ENCODE measurements around the gene AOPEP. TPM values are rescaled to one million over a fixed set of nuclear protein-coding genes. Genes with fewer than 3 reads are reported as not detected.

Gene AOPEP
- total RNA-seq, 2 donors from 2014 or later, result 81.5 to 224 TPM

- peaks cover 16% of the 10 kb centered on the region for H3K4me1 ChIP-seq
- H3K9me3 ChIP-seq, result no peaks in the 10 kb centered on the region
- intact Hi-C loops (cut with DNase I), result no loop called here
- WGBS, 2 donors, result 61 to 70% methylated on average over 3 of the region's 3 CpGs
- DNase-seq (peak in 3 of 4 donors; percentile 35 to 72 (median 44)), ATAC-seq (peak; percentile 87)
- H3K36me3 ChIP-seq (replicated peaks in 1 of 2; ENCODE audit: insufficient read depth in 1 of 2, low read depth in 2 of 2), result no peaks in the 10 kb centered on the region
- H3K4me3 ChIP-seq, result no peak overlapping the region
- TF ChIP-seq POLR2A (IDR thresholded peaks at IDR 0.05), result no peak
- TF ChIP-seq, protein P1, sequence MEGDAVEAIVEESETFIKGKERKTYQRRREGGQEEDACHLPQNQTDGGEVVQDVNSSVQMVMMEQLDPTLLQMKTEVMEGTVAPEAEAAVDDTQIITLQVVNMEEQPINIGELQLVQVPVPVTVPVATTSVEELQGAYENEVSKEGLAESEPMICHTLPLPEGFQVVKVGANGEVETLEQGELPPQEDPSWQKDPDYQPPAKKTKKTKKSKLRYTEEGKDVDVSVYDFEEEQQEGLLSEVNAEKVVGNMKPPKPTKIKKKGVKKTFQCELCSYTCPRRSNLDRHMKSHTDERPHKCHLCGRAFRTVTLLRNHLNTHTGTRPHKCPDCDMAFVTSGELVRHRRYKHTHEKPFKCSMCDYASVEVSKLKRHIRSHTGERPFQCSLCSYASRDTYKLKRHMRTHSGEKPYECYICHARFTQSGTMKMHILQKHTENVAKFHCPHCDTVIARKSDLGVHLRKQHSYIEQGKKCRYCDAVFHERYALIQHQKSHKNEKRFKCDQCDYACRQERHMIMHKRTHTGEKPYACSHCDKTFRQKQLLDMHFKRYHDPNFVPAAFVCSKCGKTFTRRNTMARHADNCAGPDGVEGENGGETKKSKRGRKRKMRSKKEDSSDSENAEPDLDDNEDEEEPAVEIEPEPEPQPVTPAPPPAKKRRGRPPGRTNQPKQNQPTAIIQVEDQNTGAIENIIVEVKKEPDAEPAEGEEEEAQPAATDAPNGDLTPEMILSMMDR (IDR thresholded peaks at IDR 0.05), result no peak
- H3K27me3 ChIP-seq, result no peaks in the 10 kb centered on the region
- H3K27ac ChIP-seq, result peak overlapping the region; percentile 53 to 83 (median 68)
These were observed 214.8 kb downstream of the AOPEP start for GRCh38 chr9:94941211-94941875.

DNA sequence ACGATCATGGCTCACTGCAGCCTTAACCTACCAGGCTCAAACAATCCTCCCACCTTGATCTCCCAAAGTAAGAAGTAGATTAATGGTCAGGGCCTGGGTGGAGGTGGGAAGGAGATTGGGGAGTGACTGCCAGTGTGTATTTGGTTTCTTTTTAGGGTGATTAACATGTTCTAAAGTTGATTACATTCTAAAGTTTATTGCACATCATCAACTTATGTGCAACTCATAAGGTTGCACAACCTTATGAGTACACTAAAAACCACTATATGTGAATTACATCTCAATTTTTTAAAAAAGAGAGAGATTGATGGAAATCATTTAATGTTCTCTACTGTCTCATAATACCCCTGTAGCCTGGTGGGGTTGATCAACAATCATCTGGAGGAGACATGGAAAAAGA is 218.1 kb downstream of the AOPEP start:
- H3K27ac ChIP-seq, result no peak overlapping the region
- H3K27me3 ChIP-seq, result no peaks in the 10 kb centered on the region
- intact Hi-C loops (cut with DNase I), result no loop called here
- ATAC-seq (no peak), DNase-seq (no peak)
- no peak overlapping the region for H3K4me3 ChIP-seq
- WGBS, 2 donors, result 94 to 100% methylated on average over 1 of the region's 1 CpG
- no peaks in the 10 kb centered on the region for H3K9me3 ChIP-seq
- H3K36me3 ChIP-seq (replicated peaks in 1 of 2; ENCODE audit: insufficient read depth in 1 of 2, low read depth in 2 of 2), result no peaks in the 10 kb centered on the region
- H3K4me1 ChIP-seq, result peaks cover 19% of the 10 kb centered on the region
- TF ChIP-seq, protein P1 (IDR thresholded peaks at IDR 0.05), result no peak
- TF ChIP-seq POLR2A (IDR thresholded peaks at IDR 0.05), result no peak

DNA sequence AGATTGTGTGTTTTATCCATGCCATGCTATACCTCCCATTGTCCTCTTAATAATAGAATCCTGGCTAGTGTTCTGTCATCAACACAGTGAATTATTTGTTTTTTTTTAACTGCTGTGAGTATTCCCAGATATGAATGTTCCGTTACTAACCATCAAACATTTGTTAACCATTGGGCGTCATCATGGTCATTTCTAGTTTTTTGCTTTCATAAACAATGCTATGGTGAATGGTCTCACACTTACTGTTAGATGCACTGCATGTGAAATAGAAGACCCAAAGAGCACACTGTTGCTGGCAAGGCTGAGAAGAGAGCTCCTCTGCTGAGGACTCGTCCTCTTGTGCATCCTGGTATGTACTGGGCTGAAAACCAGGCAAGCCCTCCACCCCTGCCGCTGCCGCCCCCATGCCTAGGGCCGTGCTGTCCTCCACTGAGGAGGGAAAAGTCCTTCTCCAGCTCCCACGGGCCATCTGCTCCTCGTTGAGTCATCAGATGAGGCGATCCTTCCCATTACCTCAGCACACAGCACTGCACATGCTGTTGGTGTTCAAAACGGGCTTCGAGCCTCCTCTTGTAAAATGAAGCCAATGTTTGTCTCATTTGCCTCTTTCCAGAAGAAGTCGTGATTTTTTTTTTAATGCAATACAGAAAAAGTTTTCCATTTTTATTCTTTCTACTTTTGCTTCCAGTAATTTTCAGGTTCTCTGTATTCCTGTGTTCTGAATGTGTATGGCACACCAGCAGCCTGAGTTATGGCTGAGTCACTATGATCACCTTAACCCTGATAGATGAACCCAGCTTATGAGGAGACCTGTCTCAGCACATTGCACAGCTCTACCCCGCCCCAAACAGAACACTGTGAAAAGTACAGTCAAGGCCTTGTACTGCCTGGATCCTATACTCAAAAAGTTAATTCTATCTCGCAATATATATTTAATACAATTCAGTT is 219.0 kb downstream of the AOPEP start:
- DNase-seq (peak in 3 of 4 donors; percentile 35 to 59 (median 35)), ATAC-seq (peak; percentile 19)
- intact Hi-C loops (cut with DNase I), result no loop called here
- Histone ChIP-seq H3K9me3 (no peaks in the 10 kb centered on the region), H3K36me3 (replicated peaks in 1 of 2; ENCODE audit: insufficient read depth in 1 of 2, low read depth in 2 of 2) (no peaks in the 10 kb centered on the region), H3K4me1 (peaks cover 27% of the 10 kb centered on the region), H3K27me3 (no peaks in the 10 kb centered on the region), H3K27ac (peak overlapping the region in 2 of 4 donors; percentile 21 to 28), H3K4me3 (no peak overlapping the region)
- WGBS, 2 donors, result 81 to 84% methylated on average over 14 of the region's 14 CpGs
- TF ChIP-seq POLR2A (IDR thresholded peaks at IDR 0.05), result no peak
- TF ChIP-seq, protein P1 (IDR thresholded peaks at IDR 0.05), result no peak

DNA sequence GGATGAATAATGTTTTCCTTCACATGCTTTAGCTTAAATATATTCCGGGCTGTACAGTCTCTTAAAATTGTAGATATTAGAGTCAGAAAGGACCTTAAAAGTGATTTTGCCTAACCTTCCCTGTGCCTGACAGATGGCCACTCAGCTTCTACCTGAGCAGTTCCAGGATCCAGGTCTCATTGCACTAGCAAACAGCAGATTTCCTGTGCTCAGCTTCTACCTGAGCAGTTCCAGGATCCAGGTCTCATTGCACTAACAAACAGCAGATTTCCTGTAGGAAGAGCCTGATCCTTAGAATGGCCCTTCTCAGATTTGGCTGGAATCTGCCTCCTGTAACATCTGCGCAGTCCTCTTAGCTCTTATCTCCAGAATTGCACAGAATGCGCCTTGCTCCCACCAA is 219.8 kb downstream of the AOPEP start:
- Histone ChIP-seq H3K9me3 (no peaks in the 10 kb centered on the region), H3K4me3 (no peak overlapping the region), H3K27me3 (no peaks in the 10 kb centered on the region), H3K27ac (peak overlapping the region in 1 of 4 donors; percentile 5), H3K4me1 (peaks cover 27% of the 10 kb centered on the region), H3K36me3 (replicated peaks in 1 of 2; ENCODE audit: insufficient read depth in 1 of 2, low read depth in 2 of 2) (no peaks in the 10 kb centered on the region)
- no peak for ATAC-seq
- TF ChIP-seq, protein P1 (IDR thresholded peaks at IDR 0.05), result no peak
- TF ChIP-seq POLR2A (IDR thresholded peaks at IDR 0.05), result no peak
- no peak for DNase-seq
- intact Hi-C loops (cut with DNase I), result no loop called here
- WGBS, 2 donors, result 88 to 93% methylated on average over 3 of the region's 3 CpGs
